Nephron progenitor cell (in vitro differentiated cells): ENCODE results near the gene CARD8.

Experiments
- DNase-seq: peaks from one replicate; pipeline ENCODE4 v3.0.0; 2021
- H3K27ac Mint-ChIP-seq: 2 replicates; pipeline ENCODE4 v1.8.0; 2021; ENCODE audit warnings: mild to moderate bottlenecking, moderate library complexity, mixed read lengths
- H3K27me3 Mint-ChIP-seq: 2 replicates; pipeline ENCODE4 v1.8.0; 2021; ENCODE audit warnings: mild to moderate bottlenecking, low read depth, mixed read lengths; ENCODE audit not compliant: poor library complexity
- H3K36me3 Mint-ChIP-seq: 2 replicates; pipeline ENCODE4 v1.8.0; 2021; ENCODE audit warnings: low read depth, mixed read lengths
- H3K4me1 Mint-ChIP-seq: 2 replicates; pipeline ENCODE4 v1.8.0; 2021; ENCODE audit warnings: mixed read lengths
- H3K4me3 Mint-ChIP-seq: 2 replicates; pipeline ENCODE4 v1.8.0; 2021; ENCODE audit warnings: mild to moderate bottlenecking, moderate library complexity, mixed read lengths
- H3K9me3 Mint-ChIP-seq: 2 replicates; pipeline ENCODE4 v1.8.0; 2021; ENCODE audit warnings: mild to moderate bottlenecking, moderate library complexity, mixed read lengths
- TF ChIP-seq, protein P1 (sequence below): fragments of 200-600 bp; sonication (generic); IDR thresholded peaks from 2 replicates; pipeline ENCODE4 v1.5.0; 2021; ENCODE audit warnings: antibody characterized with exemption

Gene CARD8

DNA sequence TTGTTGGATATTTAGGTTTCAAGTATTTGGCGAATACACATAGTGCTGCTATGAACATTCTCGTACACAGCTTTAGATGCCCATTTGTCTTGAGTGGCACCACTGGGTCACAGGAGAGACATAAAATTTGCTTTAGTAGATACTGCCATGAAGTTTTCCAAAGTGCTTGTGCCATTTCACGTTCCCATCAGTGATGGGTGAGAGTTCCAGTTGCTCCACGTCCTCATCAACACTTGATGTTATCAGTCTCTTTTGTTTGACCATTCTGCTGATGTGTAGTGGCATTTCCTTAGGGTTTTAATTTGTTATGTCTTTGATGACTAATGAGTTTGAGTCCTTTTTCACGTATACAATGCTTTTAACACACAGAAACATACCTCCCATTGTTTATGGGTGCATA, 74.2 kb downstream of the CARD8 start:
- H3K27ac Mint-ChIP-seq: no peak overlapping the region
- H3K4me1 Mint-ChIP-seq: no peaks in the 10 kb centered on the region
- TF ChIP-seq, protein P1, sequence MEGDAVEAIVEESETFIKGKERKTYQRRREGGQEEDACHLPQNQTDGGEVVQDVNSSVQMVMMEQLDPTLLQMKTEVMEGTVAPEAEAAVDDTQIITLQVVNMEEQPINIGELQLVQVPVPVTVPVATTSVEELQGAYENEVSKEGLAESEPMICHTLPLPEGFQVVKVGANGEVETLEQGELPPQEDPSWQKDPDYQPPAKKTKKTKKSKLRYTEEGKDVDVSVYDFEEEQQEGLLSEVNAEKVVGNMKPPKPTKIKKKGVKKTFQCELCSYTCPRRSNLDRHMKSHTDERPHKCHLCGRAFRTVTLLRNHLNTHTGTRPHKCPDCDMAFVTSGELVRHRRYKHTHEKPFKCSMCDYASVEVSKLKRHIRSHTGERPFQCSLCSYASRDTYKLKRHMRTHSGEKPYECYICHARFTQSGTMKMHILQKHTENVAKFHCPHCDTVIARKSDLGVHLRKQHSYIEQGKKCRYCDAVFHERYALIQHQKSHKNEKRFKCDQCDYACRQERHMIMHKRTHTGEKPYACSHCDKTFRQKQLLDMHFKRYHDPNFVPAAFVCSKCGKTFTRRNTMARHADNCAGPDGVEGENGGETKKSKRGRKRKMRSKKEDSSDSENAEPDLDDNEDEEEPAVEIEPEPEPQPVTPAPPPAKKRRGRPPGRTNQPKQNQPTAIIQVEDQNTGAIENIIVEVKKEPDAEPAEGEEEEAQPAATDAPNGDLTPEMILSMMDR: no peak
- H3K4me3 Mint-ChIP-seq: no peak overlapping the region
- peaks cover 34% of the 10 kb centered on the region for H3K9me3 Mint-ChIP-seq
- DNase-seq: no peak
- H3K36me3 Mint-ChIP-seq: peaks cover 73% of the 10 kb centered on the region
- peaks cover under 1% of the 10 kb centered on the region for H3K27me3 Mint-ChIP-seq

DNA sequence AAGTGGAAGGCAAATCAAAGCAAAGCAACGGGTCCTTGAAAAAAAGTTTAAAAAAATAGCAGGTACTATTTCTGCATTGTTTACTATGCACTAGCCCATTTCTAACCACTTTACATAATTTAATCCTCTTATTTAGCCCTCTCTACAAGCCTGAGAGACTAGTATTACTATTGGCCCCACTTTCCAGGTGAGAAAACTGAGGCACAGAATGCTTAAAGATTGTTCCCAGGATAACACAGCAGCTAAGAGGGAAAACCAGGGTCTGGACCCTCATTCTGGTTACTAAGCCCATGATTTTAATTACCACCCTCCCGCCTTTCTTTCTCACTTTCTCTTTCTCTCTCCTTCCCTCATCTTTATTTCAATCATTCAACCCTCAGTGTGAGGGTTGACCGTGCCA, 79.5 kb downstream of the CARD8 start:
- Mint-ChIP-seq H3K4me3 (no peak overlapping the region), H3K4me1 (peaks cover 11% of the 10 kb centered on the region), H3K36me3 (peaks cover 75% of the 10 kb centered on the region), H3K9me3 (peaks cover 14% of the 10 kb centered on the region), H3K27me3 (peaks cover 3% of the 10 kb centered on the region), H3K27ac (peak overlapping the region; percentile 15)
- TF ChIP-seq, protein P1: no peak
- DNase-seq: no peak

DNA sequence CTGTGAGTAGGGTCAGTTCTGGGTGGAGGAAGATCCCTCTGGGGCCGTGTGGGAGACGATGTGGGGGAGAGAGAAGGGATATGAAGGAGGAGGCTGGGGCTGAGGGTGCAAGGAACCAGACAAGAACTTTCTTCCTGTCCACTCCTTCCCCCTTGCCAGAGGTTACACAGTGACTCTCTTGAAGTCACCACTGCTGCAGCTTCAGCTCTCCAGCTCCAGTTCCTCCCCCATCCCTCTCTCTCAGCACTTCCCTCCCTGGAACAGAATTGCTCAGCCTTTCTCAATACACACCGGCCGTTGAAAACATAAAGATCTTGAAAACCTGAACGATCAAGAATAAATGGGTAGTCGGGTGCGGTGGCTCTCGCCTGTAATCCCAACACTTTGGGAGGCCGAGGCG, 80.1 kb downstream of the CARD8 start:
- DNase-seq: no peak
- Mint-ChIP-seq H3K36me3 (peaks cover 72% of the 10 kb centered on the region), H3K27me3 (peaks cover 9% of the 10 kb centered on the region), H3K9me3 (peaks cover 9% of the 10 kb centered on the region), H3K4me1 (peaks cover 17% of the 10 kb centered on the region), H3K27ac (peak overlapping the region; percentile 90), H3K4me3 (no peak overlapping the region)
- TF ChIP-seq, protein P1: no peak

DNA sequence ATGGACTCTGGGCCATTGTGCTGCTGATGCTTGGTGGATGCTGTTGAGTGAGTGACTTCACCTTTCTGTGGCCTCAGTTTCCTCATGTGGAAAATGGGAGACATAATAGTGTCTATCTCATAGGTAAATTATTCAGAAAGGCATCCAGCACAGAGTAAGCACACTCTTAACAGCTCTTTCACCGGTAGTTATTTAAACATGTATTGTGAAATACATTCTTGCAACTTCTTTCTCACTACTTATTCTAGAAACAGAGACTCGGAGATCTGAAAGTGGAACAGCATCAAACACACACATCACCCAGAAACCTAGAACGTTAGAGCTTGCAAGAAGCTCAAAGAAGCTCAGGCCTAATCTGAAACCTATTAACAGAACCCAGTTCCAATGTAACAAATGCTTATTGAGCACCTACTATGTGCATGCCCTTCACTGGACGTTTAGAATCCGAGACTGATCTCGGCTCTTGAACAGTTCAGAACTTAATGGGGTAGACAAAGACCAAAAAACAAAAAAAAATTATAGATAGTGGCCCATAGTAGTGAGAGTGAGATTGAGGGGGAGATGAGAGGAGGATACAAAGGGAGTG, 81.2 kb downstream of the CARD8 start:
- Mint-ChIP-seq H3K4me3 (no peak overlapping the region), H3K27me3 (peaks cover 9% of the 10 kb centered on the region), H3K36me3 (peaks cover 61% of the 10 kb centered on the region), H3K27ac (no peak overlapping the region), H3K9me3 (peaks cover 3% of the 10 kb centered on the region), H3K4me1 (peaks cover 19% of the 10 kb centered on the region)
- TF ChIP-seq, protein P1: no peak
- DNase-seq: no peak

DNA sequence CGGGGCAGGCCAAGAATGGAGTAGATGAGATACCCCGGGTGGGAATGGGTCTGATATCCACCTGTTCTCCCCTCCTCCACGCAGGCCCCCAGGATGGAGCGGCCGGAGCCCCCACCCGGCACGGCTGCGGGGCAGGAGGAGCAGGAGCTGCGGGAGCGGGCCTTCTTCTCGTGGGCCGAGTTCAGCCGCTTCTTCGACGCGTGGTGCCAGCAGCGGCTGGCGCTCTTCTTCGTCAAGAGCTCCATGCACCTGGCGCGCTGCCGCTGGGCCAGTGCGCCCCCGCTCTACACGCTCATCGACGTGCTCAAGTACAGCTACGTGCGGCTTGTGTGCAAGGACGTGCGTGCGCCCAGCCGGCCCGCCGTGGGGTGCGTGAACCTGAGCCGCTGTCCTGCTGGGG, 84.0 kb downstream of the CARD8 start:
- TF ChIP-seq, protein P1: no peak
- H3K27ac Mint-ChIP-seq: no peak overlapping the region
- DNase-seq: no peak
- H3K9me3 Mint-ChIP-seq: no peaks in the 10 kb centered on the region
- peak overlapping the region; percentile 90 for H3K4me3 Mint-ChIP-seq
- H3K36me3 Mint-ChIP-seq: peaks cover 44% of the 10 kb centered on the region
- H3K27me3 Mint-ChIP-seq: peaks cover 9% of the 10 kb centered on the region
- peaks cover 37% of the 10 kb centered on the region for H3K4me1 Mint-ChIP-seq

DNA sequence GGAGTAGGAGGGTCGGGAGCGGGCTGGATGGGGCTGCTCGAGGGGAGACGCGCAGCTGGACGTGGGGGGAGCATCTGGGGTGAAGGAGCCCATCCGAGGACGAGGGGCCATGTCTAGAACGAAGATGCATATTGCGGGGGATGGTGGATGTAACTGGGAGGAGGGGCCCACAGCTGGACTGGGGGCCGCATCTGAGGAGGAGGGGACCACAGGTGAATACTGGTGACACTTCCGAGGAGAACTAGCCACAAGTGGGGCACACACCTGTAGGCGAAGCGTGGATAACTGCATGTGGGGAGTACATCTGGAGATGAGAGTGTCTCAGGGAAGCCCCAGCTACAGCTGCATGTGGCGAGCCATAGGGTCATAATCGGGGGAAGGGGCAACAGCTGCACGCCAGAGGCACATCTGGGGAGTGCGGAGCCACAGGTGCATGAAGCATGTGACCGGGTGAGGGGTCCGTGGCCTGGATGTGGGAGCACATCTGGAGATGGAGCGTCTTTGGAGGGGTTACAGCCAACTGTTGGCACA, 84.8 kb downstream of the CARD8 start:
- peaks cover 38% of the 10 kb centered on the region for H3K36me3 Mint-ChIP-seq
- H3K4me1 Mint-ChIP-seq: peaks cover 37% of the 10 kb centered on the region
- H3K4me3 Mint-ChIP-seq: peak overlapping the region; percentile 90
- no peaks in the 10 kb centered on the region for H3K9me3 Mint-ChIP-seq
- no peak for DNase-seq
- H3K27ac Mint-ChIP-seq: peak overlapping the region; percentile 80
- TF ChIP-seq, protein P1: no peak
- H3K27me3 Mint-ChIP-seq: peaks cover 6% of the 10 kb centered on the region
